Skeletal muscle tissue (tissue), 2 donors: ENCODE data around the gene FAM162A. TPM values are rescaled to one million over a fixed set of nuclear protein-coding genes. Genes with fewer than 3 reads are reported as not detected.

Experiments
- small RNA-seq: library from RNA; depleted of rRNA; stranded (forward); fragments of <200 nt; gene quantifications from one replicate; pipeline ENCODE3, GENCODE V24; 2014
- total RNA-seq: library from RNA; depleted of rRNA; stranded (reverse); fragments of >200 nt; gene quantifications from one replicate; pipeline ENCODE4 v1.2.3, GENCODE V29; 2014

Gene FAM162A
- total RNA-seq, 1 donor from 2014 or later = 13.0 TPM

Small RNAs within 50 kb of the gene (small RNA-seq; reads per million reads assigned to genes)
- gene AC083798.1 = not detected

Other genes with a start within 250 kb of the FAM162A start
- not detected for gene CASR, start 200.5 kb upstream of the FAM162A start, total RNA-seq
- 0.52 TPM for gene CSTA, start 58.9 kb upstream of the FAM162A start, total RNA-seq
- gene MIX23, start 951 bp upstream of the FAM162A start, total RNA-seq = 27.7 TPM
- gene WDR5B, start 31.9 kb downstream of the FAM162A start, total RNA-seq = 4.7 TPM
- 22.4 TPM for gene KPNA1, start 130.8 kb downstream of the FAM162A start, total RNA-seq
- 15.1 TPM for gene PARP9, start 180.1 kb downstream of the FAM162A start, total RNA-seq
- gene DTX3L, start 180.2 kb downstream of the FAM162A start, total RNA-seq = 9.9 TPM
- gene PARP15, start 193.5 kb downstream of the FAM162A start, total RNA-seq = 2.6 TPM